Gastroesophageal sphincter (tissue), 3 donors: ENCODE data around the gene CPN1.

Experiments used
- EP300 ChIP-seq: sonication (generic); formaldehyde crosslinking; IDR thresholded peaks from one replicate; pipeline ENCODE4 v1.6.1; 2017; ENCODE audit warnings: antibody characterized with exemption, mild to moderate bottlenecking
- POLR2A ChIP-seq, 2 donors: fragments of 450-650 bp; IDR thresholded peaks; one replicate each; pipeline ENCODE4 v1.6.1; 2017; ENCODE audit warnings: antibody characterized with exemption in 2 of 2, mild to moderate bottlenecking in 2 of 2, moderate library complexity in 1 of 2
- TF ChIP-seq, protein P1 (sequence below), 4 experiments: fragments of 200-600 bp in 2 of 4; fragments of 450-650 bp in 2 of 4; sonication (generic) in 1 of 4; IDR thresholded peaks; one replicate each; pipeline ENCODE4 v1.5.1; 2017 to 2019; ENCODE audit warnings: antibody characterized with exemption in 4 of 4, mild to moderate bottlenecking in 2 of 4, moderate library complexity in 2 of 4

DNA sequence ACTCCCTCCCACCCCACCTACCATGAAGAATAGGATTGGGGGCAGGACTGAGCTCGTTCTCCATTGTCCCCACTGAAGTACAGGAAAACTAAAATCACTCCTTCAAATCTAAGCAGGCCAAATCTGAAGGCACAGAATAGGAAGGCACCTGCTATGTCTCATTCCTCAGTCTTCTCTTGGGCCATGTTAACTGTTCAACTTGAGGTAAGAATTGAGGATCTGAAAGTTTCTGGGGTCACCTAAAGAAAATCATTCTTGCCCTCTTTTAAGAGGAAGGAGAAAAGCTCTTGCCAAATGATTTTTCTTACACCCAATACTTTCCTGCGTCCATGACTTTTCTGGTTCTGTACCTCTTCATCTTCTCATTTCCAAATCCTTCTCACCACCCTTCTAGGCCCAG, 4.9 kb downstream of the CPN1 start:
- TF ChIP-seq EP300 = no peak
- TF ChIP-seq, protein P1, sequence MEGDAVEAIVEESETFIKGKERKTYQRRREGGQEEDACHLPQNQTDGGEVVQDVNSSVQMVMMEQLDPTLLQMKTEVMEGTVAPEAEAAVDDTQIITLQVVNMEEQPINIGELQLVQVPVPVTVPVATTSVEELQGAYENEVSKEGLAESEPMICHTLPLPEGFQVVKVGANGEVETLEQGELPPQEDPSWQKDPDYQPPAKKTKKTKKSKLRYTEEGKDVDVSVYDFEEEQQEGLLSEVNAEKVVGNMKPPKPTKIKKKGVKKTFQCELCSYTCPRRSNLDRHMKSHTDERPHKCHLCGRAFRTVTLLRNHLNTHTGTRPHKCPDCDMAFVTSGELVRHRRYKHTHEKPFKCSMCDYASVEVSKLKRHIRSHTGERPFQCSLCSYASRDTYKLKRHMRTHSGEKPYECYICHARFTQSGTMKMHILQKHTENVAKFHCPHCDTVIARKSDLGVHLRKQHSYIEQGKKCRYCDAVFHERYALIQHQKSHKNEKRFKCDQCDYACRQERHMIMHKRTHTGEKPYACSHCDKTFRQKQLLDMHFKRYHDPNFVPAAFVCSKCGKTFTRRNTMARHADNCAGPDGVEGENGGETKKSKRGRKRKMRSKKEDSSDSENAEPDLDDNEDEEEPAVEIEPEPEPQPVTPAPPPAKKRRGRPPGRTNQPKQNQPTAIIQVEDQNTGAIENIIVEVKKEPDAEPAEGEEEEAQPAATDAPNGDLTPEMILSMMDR (IDR thresholded peaks at IDR 0.05) = no peak
- TF ChIP-seq POLR2A (IDR thresholded peaks at IDR 0.05) = no peak
